Trophoblast cell (in vitro differentiated cells and primary cell): Measurements from ENCODE around the gene EXOC3.

Experiments used
- DNase-seq, 2 donors: peaks; one replicate each; pipeline ENCODE4 v3.0.0-alpha.2; 2016
- H2AFZ ChIP-seq: 2 replicates; pipeline ENCODE4 v1.6.1; 2013; ENCODE audit warnings: low read length, moderate library complexity, mild to moderate bottlenecking; ENCODE audit not compliant: insufficient read depth, poor library complexity
- H2AK5ac ChIP-seq: 2 replicates; pipeline ENCODE4 v1.6.1; 2013; ENCODE audit warnings: mild to moderate bottlenecking, low read length
- H2BK120ac ChIP-seq: 2 replicates; pipeline ENCODE4 v1.6.1; 2013; ENCODE audit warnings: low read length, mild to moderate bottlenecking, moderate library complexity; ENCODE audit not compliant: insufficient read depth, poor library complexity
- H2BK12ac ChIP-seq: 2 replicates; pipeline ENCODE4 v1.6.1; 2013; ENCODE audit warnings: mild to moderate bottlenecking, low read length, moderate library complexity
- H2BK5ac ChIP-seq: 2 replicates; pipeline ENCODE4 v1.6.1; 2013; ENCODE audit warnings: low read length, low read depth, moderate library complexity, mild to moderate bottlenecking; ENCODE audit not compliant: poor library complexity
- H3K14ac ChIP-seq: 2 replicates; pipeline ENCODE4 v1.6.1; 2013; ENCODE audit warnings: mild to moderate bottlenecking, low read length
- H3K18ac ChIP-seq: 2 replicates; pipeline ENCODE4 v1.6.1; 2013; ENCODE audit warnings: mild to moderate bottlenecking, low read length
- H3K23ac ChIP-seq: 2 replicates; pipeline ENCODE4 v1.6.1; 2013; ENCODE audit warnings: low read length
- H3K27ac ChIP-seq: 2 replicates; pipeline ENCODE4 v1.5.1; 2013; ENCODE audit warnings: low read depth, mild to moderate bottlenecking, inconsistent platforms, low read length, moderate library complexity
- H3K27me3 ChIP-seq: 2 replicates; pipeline ENCODE4 v1.6.1; 2013; ENCODE audit warnings: inconsistent platforms, mild to moderate bottlenecking, low read length, moderate library complexity; ENCODE audit not compliant: insufficient read depth
- H3K36me3 ChIP-seq, 2 experiments: 1 replicate in 1 of 2; 2 replicates in 1 of 2; pipeline ENCODE4 v1.6.1; 2013; ENCODE audit warnings: low read length in 2 of 2, mild to moderate bottlenecking in 2 of 2, moderate library complexity in 1 of 2; ENCODE audit not compliant: insufficient read depth in 2 of 2, control insufficient read depth in 1 of 2
- H3K4ac ChIP-seq: 2 replicates; pipeline ENCODE4 v1.6.1; 2013; ENCODE audit warnings: low read depth, mild to moderate bottlenecking, low read length, moderate library complexity
- H3K4me1 ChIP-seq, 2 experiments: 1 replicate in 1 of 2; 2 replicates in 1 of 2; pipeline ENCODE4 v1.6.1; 2013; ENCODE audit warnings: low read length in 2 of 2, mild to moderate bottlenecking in 2 of 2, moderate library complexity in 1 of 2; ENCODE audit not compliant: insufficient read depth in 2 of 2, control insufficient read depth in 1 of 2
- H3K4me2 ChIP-seq: 2 replicates; pipeline ENCODE4 v1.6.1; 2013; ENCODE audit warnings: inconsistent platforms, mild to moderate bottlenecking, low read length, moderate library complexity
- H3K4me3 ChIP-seq: 2 replicates; pipeline ENCODE4 v1.5.1; 2013; ENCODE audit warnings: mild to moderate bottlenecking, low read depth, low read length, inconsistent platforms
- H3K79me1 ChIP-seq: one replicate; pipeline ENCODE4 v1.6.1; 2013; ENCODE audit warnings: low read length
- H3K79me2 ChIP-seq: 2 replicates; pipeline ENCODE4 v1.6.1; 2013; ENCODE audit warnings: low read length, mild to moderate bottlenecking; ENCODE audit not compliant: control insufficient read depth, insufficient read depth, poor library complexity
- H3K9ac ChIP-seq: 2 replicates; pipeline ENCODE4 v1.6.1; 2013; ENCODE audit warnings: mild to moderate bottlenecking, low read length
- H3K9me3 ChIP-seq: 2 replicates; pipeline ENCODE4 v1.6.1; 2013; ENCODE audit warnings: low read depth, mild to moderate bottlenecking, control low read depth, inconsistent platforms, low read length; ENCODE audit not compliant: insufficient read depth
- H4K12ac ChIP-seq: 2 replicates; pipeline ENCODE4 v1.6.1; 2013; ENCODE audit warnings: low read depth, mild to moderate bottlenecking, low read length, moderate library complexity
- H4K8ac ChIP-seq: 2 replicates; pipeline ENCODE4 v1.6.1; 2013; ENCODE audit warnings: low read depth, mild to moderate bottlenecking, low read length, moderate library complexity
- H4K91ac ChIP-seq: one replicate; pipeline ENCODE4 v1.6.1; 2013; ENCODE audit warnings: low read depth, mild to moderate bottlenecking, low read length, moderate library complexity
- WGBS: extraction: QIAGEN DNeasy Blood & Tissue Kit; methylation state at CpG from one replicate; pipeline ENCODE4 v1.1.7; 2013; ENCODE audit warnings: missing lambda C conversion rate; ENCODE audit not compliant: insufficient read length, insufficient coverage; ENCODE audit errors: extremely low coverage; 5-methylcytosine and 5-hydroxymethylcytosine counted together

EXOC3 gene

GRCh38 chr5:516338-516925 lies 73.5 kb downstream of the EXOC3 start:
- Histone ChIP-seq H3K79me2 (no peaks in the 10 kb centered on the region), H3K4ac (no peak overlapping the region), H2AFZ (no peak overlapping the region), H3K27ac (no peak overlapping the region), H3K23ac (no peak overlapping the region), H3K27me3 (no peaks in the 10 kb centered on the region), H4K8ac (no peak overlapping the region), H3K18ac (no peak overlapping the region), H3K4me2 (no peak overlapping the region), H2BK120ac (no peak overlapping the region), H2BK5ac (no peak overlapping the region), H3K4me3 (no peak overlapping the region), H3K4me1 (peaks cover 0 to 3% of the 10 kb centered on the region in 2 experiments), H2BK12ac (no peak overlapping the region), H4K12ac (no peak overlapping the region), H3K79me1 (no peaks in the 10 kb centered on the region), H2AK5ac (no peak overlapping the region), H3K14ac (no peak overlapping the region), H4K91ac (no peak overlapping the region), H3K9ac (no peak overlapping the region), H3K36me3 (no peaks in the 10 kb centered on the region), H3K9me3 (no peaks in the 10 kb centered on the region)
- no CpG with 5 or more reads among the region's 10 CpGs for WGBS
- no peak for DNase-seq
